RPMI7951 (cell line): ENCODE results near the gene ADAM19. TPM values are rescaled to one million over a fixed set of nuclear protein-coding genes. Genes with fewer than 3 reads are reported as not detected.
"Not testable (repeated sequence)": the region's sequence is repeated elsewhere in the genome, so short reads cannot be mapped to it uniquely, and the experiment has no call there.

ENCODE experiments used
- DNase-seq: peaks from one replicate; pipeline ENCODE4 v3.0.0-alpha.2; 2012; ENCODE audit warnings: low read depth
- total RNA-seq: library from RNA; depleted of rRNA; stranded (reverse); fragments of >200 nt; shearing (Covaris generic); gene quantifications from 2 replicates; pipeline ENCODE4 v1.2.3, GENCODE V29; 2014; rRNA removed

Gene ADAM19
- total RNA-seq, 1 experiment from 2014 or later = 15.6 TPM

DNA sequence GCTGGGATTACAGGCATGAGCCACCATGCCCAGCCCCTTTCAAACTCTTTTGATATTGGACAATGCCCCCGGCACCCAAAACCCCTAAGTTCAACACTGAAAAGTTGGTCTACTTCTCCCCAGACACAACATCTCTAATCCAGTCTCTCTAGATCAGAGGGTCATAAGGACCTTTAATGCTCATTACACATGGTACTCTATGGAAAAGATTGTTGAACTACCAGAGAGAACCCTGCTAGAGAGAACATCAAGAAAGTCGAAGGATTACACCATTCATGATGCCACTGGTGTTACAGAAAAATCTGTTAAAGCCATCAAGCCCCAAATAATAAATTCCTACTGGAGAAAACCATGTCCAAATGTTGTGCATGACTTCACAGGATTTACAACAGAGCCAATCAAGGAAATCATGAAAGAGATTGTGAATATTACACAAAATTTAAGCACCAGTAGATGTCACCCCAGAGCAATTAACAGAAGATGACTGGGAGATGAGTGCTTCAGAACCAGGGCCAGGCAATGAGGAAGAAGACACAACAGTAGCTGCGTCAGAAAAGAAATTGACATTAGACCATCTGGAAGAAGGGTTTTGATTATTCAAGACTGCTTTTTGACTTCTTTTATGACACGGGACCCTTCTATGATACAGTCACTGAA lies 143.9 kb downstream of the ADAM19 start:
- DNase-seq = peak; percentile 69

DNA sequence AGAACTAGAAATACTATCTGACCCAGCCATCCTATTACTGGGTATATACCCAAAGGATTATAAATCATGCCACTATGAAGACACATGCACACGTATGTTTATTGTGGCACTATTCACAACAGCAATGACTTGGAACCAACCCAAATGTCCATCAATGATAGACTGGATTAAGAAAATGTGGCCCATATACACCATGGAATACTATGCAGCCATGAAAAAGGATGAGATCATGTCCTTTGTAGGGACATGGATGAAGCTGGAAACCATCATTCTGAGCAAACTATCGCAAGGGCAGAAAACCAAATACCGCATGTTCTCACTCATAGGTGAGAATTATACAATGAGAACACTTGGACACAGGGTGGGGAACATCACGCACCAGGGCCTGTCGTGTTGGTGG lies 145.7 kb downstream of the ADAM19 start:
- DNase-seq = not testable (repeated sequence)

Other genes starting within 250 kb of the ADAM19 start
- gene NIPAL4, start 115.6 kb downstream of the ADAM19 start, total RNA-seq = 0.10 and 0.48 TPM in 2 replicates
- gene SOX30, start 76.7 kb upstream of the ADAM19 start, total RNA-seq = not detected in 2 replicates
- not detected in 2 replicates for gene C5orf52, start 95.8 kb upstream of the ADAM19 start, total RNA-seq
- 17.3 and 21.7 TPM in 2 replicates for gene THG1L, start 155.6 kb upstream of the ADAM19 start, total RNA-seq
- 2.3 and 2.4 TPM in 2 replicates for gene LSM11, start 167.9 kb upstream of the ADAM19 start, total RNA-seq